HL-60 (cell line): ENCODE measurements around the gene RBFOX2.
"Not testable (repeated sequence)": the region's sequence is repeated elsewhere in the genome, so short reads cannot be mapped to it uniquely, and the experiment has no call there.

Experiments used
- DNase-seq, 2 experiments: peaks; one replicate each; pipeline ENCODE4 v3.0.0-alpha.2; 2010 to 2020; ENCODE audit warnings: low read depth in 1 of 2, low spot score in 1 of 2
- H3K27ac ChIP-seq: fragments of 250-450 bp; sonication (Bioruptor Pico); replicated peaks from 2 replicates; pipeline ENCODE4 v1.5.1; 2020; ENCODE audit warnings: mild to moderate bottlenecking, moderate library complexity
- H3K27me3 ChIP-seq: fragments of 250-450 bp; sonication (Bioruptor Pico); 2 replicates; pipeline ENCODE4 v1.5.1; 2021; ENCODE audit warnings: mild to moderate bottlenecking, moderate library complexity; ENCODE audit not compliant: insufficient read depth, poor library complexity, severe bottlenecking
- H3K4me3 ChIP-seq: replicated peaks from 2 replicates; pipeline ENCODE4 v1.5.1; 2011; ENCODE audit warnings: mild to moderate bottlenecking, control low read depth, low read length; ENCODE audit not compliant: insufficient read depth
- GABPA ChIP-seq: IDR thresholded peaks from 2 replicates; pipeline ENCODE4 v1.6.1; 2012; ENCODE audit warnings: low read depth
- POLR2AphosphoS5 ChIP-seq: IDR thresholded peaks from 2 replicates; pipeline ENCODE4 v1.6.1; 2012; ENCODE audit warnings: low read depth
- SPI1 ChIP-seq: IDR thresholded peaks from 2 replicates; pipeline ENCODE4 v1.6.1; 2012; ENCODE audit warnings: low read depth, mild to moderate bottlenecking, borderline replicate concordance
- TF ChIP-seq, protein P1 (sequence below): IDR thresholded peaks from one replicate; pipeline ENCODE4 v1.5.1; 2011; ENCODE audit warnings: low read length, control low read depth, inconsistent platforms; ENCODE audit not compliant: insufficient read depth
- TF ChIP-seq, protein P2 (sequence below): IDR thresholded peaks from 2 replicates; pipeline ENCODE4 v1.6.1; 2012; ENCODE audit warnings: low read depth; ENCODE audit not compliant: insufficient replicate concordance

The RBFOX2 gene

DNA sequence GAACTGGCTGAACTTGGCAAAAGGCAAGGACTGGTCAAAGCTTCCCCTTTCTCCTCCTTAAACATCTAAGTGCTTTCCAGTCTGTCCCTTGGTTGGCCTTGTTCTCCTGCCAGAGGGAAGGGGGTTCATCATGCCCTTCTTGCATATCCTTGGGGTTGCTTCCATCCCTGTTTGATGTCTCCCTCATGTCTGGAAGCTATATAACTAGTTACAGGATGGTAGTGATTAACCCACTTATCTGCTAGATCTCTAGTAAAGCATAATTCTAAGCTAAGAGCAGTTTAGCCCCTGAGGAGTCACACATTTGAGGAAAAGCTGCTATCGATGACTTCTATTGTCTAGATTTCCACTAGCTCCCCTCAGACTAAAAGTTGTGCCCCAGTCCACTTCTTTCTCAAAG lies 288.0 kb downstream of the RBFOX2 start:
- H3K27ac ChIP-seq: no peak overlapping the region
- no peak overlapping the region for H3K4me3 ChIP-seq
- DNase-seq: no peak
- H3K27me3 ChIP-seq: peaks cover 3% of the 10 kb centered on the region
- TF ChIP-seq GABPA (no peak), SPI1 (no peak), POLR2AphosphoS5 (no peak)
- TF ChIP-seq, protein P1, sequence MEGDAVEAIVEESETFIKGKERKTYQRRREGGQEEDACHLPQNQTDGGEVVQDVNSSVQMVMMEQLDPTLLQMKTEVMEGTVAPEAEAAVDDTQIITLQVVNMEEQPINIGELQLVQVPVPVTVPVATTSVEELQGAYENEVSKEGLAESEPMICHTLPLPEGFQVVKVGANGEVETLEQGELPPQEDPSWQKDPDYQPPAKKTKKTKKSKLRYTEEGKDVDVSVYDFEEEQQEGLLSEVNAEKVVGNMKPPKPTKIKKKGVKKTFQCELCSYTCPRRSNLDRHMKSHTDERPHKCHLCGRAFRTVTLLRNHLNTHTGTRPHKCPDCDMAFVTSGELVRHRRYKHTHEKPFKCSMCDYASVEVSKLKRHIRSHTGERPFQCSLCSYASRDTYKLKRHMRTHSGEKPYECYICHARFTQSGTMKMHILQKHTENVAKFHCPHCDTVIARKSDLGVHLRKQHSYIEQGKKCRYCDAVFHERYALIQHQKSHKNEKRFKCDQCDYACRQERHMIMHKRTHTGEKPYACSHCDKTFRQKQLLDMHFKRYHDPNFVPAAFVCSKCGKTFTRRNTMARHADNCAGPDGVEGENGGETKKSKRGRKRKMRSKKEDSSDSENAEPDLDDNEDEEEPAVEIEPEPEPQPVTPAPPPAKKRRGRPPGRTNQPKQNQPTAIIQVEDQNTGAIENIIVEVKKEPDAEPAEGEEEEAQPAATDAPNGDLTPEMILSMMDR: no peak
- TF ChIP-seq, protein P2, sequence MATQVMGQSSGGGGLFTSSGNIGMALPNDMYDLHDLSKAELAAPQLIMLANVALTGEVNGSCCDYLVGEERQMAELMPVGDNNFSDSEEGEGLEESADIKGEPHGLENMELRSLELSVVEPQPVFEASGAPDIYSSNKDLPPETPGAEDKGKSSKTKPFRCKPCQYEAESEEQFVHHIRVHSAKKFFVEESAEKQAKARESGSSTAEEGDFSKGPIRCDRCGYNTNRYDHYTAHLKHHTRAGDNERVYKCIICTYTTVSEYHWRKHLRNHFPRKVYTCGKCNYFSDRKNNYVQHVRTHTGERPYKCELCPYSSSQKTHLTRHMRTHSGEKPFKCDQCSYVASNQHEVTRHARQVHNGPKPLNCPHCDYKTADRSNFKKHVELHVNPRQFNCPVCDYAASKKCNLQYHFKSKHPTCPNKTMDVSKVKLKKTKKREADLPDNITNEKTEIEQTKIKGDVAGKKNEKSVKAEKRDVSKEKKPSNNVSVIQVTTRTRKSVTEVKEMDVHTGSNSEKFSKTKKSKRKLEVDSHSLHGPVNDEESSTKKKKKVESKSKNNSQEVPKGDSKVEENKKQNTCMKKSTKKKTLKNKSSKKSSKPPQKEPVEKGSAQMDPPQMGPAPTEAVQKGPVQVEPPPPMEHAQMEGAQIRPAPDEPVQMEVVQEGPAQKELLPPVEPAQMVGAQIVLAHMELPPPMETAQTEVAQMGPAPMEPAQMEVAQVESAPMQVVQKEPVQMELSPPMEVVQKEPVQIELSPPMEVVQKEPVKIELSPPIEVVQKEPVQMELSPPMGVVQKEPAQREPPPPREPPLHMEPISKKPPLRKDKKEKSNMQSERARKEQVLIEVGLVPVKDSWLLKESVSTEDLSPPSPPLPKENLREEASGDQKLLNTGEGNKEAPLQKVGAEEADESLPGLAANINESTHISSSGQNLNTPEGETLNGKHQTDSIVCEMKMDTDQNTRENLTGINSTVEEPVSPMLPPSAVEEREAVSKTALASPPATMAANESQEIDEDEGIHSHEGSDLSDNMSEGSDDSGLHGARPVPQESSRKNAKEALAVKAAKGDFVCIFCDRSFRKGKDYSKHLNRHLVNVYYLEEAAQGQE: no peak

DNA sequence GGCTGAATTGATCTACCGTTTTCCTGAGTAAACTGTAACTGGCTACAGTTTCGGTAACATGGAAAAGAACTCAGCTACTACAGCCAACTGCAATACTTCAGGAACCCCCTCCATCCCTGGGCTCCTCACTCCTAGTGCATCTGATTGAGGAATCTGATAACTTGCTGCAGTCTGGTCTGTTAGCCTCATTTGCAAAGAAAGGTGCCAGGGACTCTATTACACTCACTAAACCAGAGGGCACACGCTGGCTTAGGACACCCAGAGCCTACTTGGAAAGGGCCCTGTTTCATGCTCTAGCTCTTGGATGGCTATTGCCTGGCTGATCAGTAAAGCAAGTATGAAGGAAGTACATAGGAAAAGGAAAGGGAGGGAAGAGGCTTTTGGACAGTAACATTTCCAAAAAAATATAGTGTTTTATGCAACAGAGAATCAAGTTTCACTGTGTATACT lies 288.7 kb downstream of the RBFOX2 start:
- Histone ChIP-seq H3K27ac (no peak overlapping the region), H3K27me3 (peaks cover 3% of the 10 kb centered on the region), H3K4me3 (no peak overlapping the region)
- TF ChIP-seq, protein P2: no peak
- TF ChIP-seq GABPA (no peak), SPI1 (no peak), POLR2AphosphoS5 (no peak)
- TF ChIP-seq, protein P1: no peak
- DNase-seq: no peak

DNA sequence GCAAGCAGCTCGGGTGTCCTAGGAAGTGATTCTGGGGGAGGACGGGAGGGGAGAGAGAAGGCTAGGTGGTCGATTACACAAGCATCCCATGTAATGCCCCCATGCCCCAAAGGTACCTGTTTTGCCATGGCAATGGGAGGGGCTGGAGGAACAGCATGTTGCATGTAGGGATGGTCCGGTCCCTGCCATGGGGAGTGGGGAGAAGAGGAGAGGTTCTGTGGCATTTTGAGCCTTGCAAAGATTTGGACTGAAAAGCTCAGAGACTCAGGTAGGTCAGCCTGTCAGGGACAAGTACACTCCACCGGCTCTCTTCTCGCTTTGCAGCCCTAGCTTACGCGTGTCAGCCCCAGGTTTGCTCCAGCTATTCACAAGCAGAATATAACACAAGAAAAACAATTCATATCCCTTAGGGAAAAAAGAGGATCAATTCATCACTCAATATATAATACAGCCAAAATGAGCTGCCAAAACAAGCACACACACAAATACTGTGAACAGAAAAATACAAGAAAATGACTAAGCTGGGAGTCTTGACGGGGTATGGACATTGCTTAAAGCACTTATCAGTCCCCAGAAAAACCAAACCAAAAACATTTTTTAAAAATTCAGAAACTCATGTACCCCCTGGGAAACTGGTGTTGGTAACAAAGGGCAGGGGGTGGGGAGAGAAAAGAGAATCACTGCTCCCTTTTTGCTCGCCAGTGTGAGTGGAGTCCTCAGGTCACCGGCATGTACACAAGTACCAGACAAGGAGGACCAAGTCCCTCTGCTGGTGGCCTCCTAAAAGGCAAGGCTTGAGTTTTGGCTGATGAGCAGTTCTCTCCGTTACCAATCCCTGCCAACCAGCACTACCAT lies 289.3 kb downstream of the RBFOX2 start:
- TF ChIP-seq POLR2AphosphoS5 (no peak), GABPA (no peak), SPI1 (no peak)
- TF ChIP-seq, protein P1: no peak
- TF ChIP-seq, protein P2: no peak
- Histone ChIP-seq H3K27ac (no peak overlapping the region), H3K4me3 (no peak overlapping the region), H3K27me3 (peaks cover 3% of the 10 kb centered on the region)
- no peak for DNase-seq

DNA sequence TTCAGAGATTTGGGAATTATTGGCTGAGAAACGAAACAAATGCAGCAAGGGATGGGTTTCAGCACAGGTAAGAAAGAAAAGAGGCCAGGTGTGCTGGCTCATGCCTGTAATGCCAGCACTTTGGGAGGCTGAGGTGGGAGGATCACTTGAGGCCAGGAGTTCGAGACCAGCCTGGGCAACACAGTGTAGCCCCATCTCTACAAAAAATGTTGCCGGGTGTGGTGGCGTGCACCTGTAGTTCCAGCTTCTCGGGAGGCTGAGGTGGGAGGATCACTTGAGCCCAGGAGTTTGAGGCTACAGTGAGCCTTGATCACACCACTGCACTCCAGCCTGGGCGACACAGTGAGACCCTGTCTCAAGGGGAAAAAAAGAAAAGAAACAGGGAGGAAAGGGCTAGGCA lies 290.7 kb downstream of the RBFOX2 start:
- not testable (repeated sequence) for H3K27ac ChIP-seq, H3K27me3 ChIP-seq, DNase-seq, H3K4me3 ChIP-seq
